Ammon's horn (tissue), 1 donor: ENCODE results near the gene UBN2.
A peak's percentile ranks its signal among the peaks of the same experiment; 100 is the strongest.
"Not testable (repeated sequence)": the region's sequence is repeated elsewhere in the genome, so short reads cannot be mapped to it uniquely, and the experiment has no call there.

Experiments used
- DNase-seq: peaks from one replicate; pipeline ENCODE4 v3.0.0-alpha.2; 2016; ENCODE audit warnings: low spot score

UBN2 gene

GRCh38 chr7:139297795-139298194 lies 66.8 kb downstream of the UBN2 start:
- no peak for DNase-seq

- DNase-seq: no peak
Measured at GRCh38 chr7:139299296-139299695, 68.3 kb downstream of the UBN2 start.

GRCh38 chr7:139300390-139300789 lies 69.4 kb downstream of the UBN2 start:
- DNase-seq: no peak

- DNase-seq: no peak
Measured at GRCh38 chr7:139304517-139304916, 73.5 kb downstream of the UBN2 start.

- DNase-seq: no peak
Measured at GRCh38 chr7:139317939-139318505, 87.0 kb downstream of the UBN2 start.

GRCh38 chr7:139321071-139321745 lies 90.2 kb downstream of the UBN2 start:
- DNase-seq: no peak

- not testable (repeated sequence) for DNase-seq
Measured at GRCh38 chr7:139324709-139325108, 93.7 kb downstream of the UBN2 start.

- no peak for DNase-seq
Measured at GRCh38 chr7:139328375-139328774, 97.3 kb downstream of the UBN2 start.

GRCh38 chr7:139329119-139329518 lies 98.1 kb downstream of the UBN2 start:
- DNase-seq: no peak

- no peak for DNase-seq
Measured at GRCh38 chr7:139330333-139331030, 99.4 kb downstream of the UBN2 start.

- no peak for DNase-seq
Measured at GRCh38 chr7:139332697-139333359, 101.8 kb downstream of the UBN2 start.

GRCh38 chr7:139333443-139333842 lies 102.4 kb downstream of the UBN2 start:
- not testable (repeated sequence) for DNase-seq

GRCh38 chr7:139334399-139335150 lies 103.5 kb downstream of the UBN2 start:
- no peak for DNase-seq

- no peak for DNase-seq
Measured at GRCh38 chr7:139339025-139339424, 108.0 kb downstream of the UBN2 start.

GRCh38 chr7:139339698-139340036 lies 108.6 kb downstream of the UBN2 start:
- DNase-seq: no peak

- peak; percentile 99 for DNase-seq
Measured at GRCh38 chr7:139340037-139340807, 109.2 kb downstream of the UBN2 start.

GRCh38 chr7:139340808-139341057 lies 109.7 kb downstream of the UBN2 start:
- DNase-seq: no peak

- peak; percentile 98 for DNase-seq
Measured at GRCh38 chr7:139341058-139341775, 110.2 kb downstream of the UBN2 start, which contains the start of gene FMC1. FMC1 (plus strand) TSS chr7:139341337; CDS start chr7:139341385, 48 bp downstream.

GRCh38 chr7:139341776-139342226 lies 110.8 kb downstream of the UBN2 start:
- DNase-seq: no peak

- DNase-seq: no peak
Measured at GRCh38 chr7:139345042-139345441, 114.0 kb downstream of the UBN2 start.

- no peak for DNase-seq
Measured at GRCh38 chr7:139351027-139351426, 120.0 kb downstream of the UBN2 start.
